WTC11 (cell line): ENCODE data around the gene LDLRAD4. TPM values are rescaled to one million over a fixed set of nuclear protein-coding genes. Genes with fewer than 3 reads are reported as not detected.
A peak's percentile ranks its signal among the peaks of the same experiment; 100 is the strongest.

Experiments
- ATAC-seq: fragments of 200-7000 bp; cut with Tn5 transposase; 2 replicates; pipeline ENCODE4 v1.10.0; 2021; ENCODE audit warnings: mild to moderate bottlenecking, moderate library complexity
- CTCF ChIA-PET: fragments of 300-600 bp; sonication (Branson Sonifier 250); formaldehyde crosslinking; loops from one replicate; lab custom pipeline; 2021; ENCODE audit warnings: antibody characterized with exemption; lab: Charles Lee
- POLR2A ChIA-PET: fragments of 350-600 bp; sonication (Branson Sonifier 250); formaldehyde crosslinking; loops from one replicate; lab custom pipeline; 2021; ENCODE audit warnings: antibody characterized with exemption; lab: Charles Lee
- DNase-seq: peaks from one replicate; pipeline ENCODE4 v3.0.0; 2021; ENCODE audit warnings: low spot score
- H3K27ac Mint-ChIP-seq: 2 replicates; pipeline ENCODE4 v1.8.0; 2021; ENCODE audit warnings: mixed read lengths
- H3K27me3 Mint-ChIP-seq: 2 replicates; pipeline ENCODE4 v1.8.0; 2021; ENCODE audit warnings: low read depth, mild to moderate bottlenecking, moderate library complexity, mixed read lengths
- H3K36me3 Mint-ChIP-seq: 2 replicates; pipeline ENCODE4 v1.8.0; 2021; ENCODE audit warnings: mixed read lengths
- H3K4me1 Mint-ChIP-seq: 2 replicates; pipeline ENCODE4 v1.8.0; 2022; ENCODE audit warnings: mixed read lengths
- H3K4me3 Mint-ChIP-seq: 2 replicates; pipeline ENCODE4 v1.8.0; 2021; ENCODE audit warnings: mild to moderate bottlenecking, moderate library complexity, mixed read lengths
- H3K9me3 Mint-ChIP-seq: 2 replicates; pipeline ENCODE4 v1.8.0; 2021; ENCODE audit warnings: mixed read lengths
- AR ChIP-seq: fragments of 250-450 bp; sonication (Bioruptor Pico); IDR thresholded peaks from 2 replicates; pipeline ENCODE4 v1.9.0; 2021; ENCODE audit warnings: mild to moderate bottlenecking
- E2F4 ChIP-seq: sonication (generic); formaldehyde crosslinking; IDR thresholded peaks from 2 replicates; pipeline ENCODE4 v1.8.1; 2022; ENCODE audit warnings: low read depth, mild to moderate bottlenecking, moderate library complexity, missing genetic modification reagents, borderline replicate concordance
- FOXP1 ChIP-seq: sonication (generic); formaldehyde crosslinking; IDR thresholded peaks from 2 replicates; pipeline ENCODE4 v1.8.0; 2022; ENCODE audit warnings: missing genetic modification reagents, mild to moderate bottlenecking, moderate library complexity, borderline replicate concordance
- KAT7 ChIP-seq: sonication (generic); formaldehyde crosslinking; IDR thresholded peaks from 2 replicates; pipeline ENCODE4 v1.8.1; 2023; ENCODE audit warnings: missing genetic modification reagents, mild to moderate bottlenecking, borderline replicate concordance
- MYBL2 ChIP-seq: sonication (generic); formaldehyde crosslinking; IDR thresholded peaks from 2 replicates; pipeline ENCODE4 v1.8.1; 2023; ENCODE audit warnings: mild to moderate bottlenecking, moderate library complexity, missing genetic modification reagents
- NFYB ChIP-seq: sonication (generic); formaldehyde crosslinking; conservative IDR thresholded peaks from 2 replicates; pipeline ENCODE4 v1.8.0; 2022; ENCODE audit warnings: low read depth, missing genetic modification reagents
- NR3C1 ChIP-seq: sonication (generic); formaldehyde crosslinking; conservative IDR thresholded peaks from 2 replicates; pipeline ENCODE4 v1.8.1; 2023; ENCODE audit warnings: low read depth, mild to moderate bottlenecking, missing genetic modification reagents
- OVOL2 ChIP-seq: fragments of 250-450 bp; sonication (Bioruptor Pico); IDR thresholded peaks from 2 replicates; pipeline ENCODE4 v1.9.0; 2021; ENCODE audit warnings: mild to moderate bottlenecking, borderline replicate concordance
- RELA ChIP-seq: sonication (generic); formaldehyde crosslinking; IDR thresholded peaks from 2 replicates; pipeline ENCODE4 v1.8.1; 2022; ENCODE audit warnings: missing genetic modification reagents, mild to moderate bottlenecking, borderline replicate concordance
- ZNF263 ChIP-seq: sonication (generic); formaldehyde crosslinking; IDR thresholded peaks from 2 replicates; pipeline ENCODE4 v1.8.1; 2022; ENCODE audit warnings: low read depth, mild to moderate bottlenecking, moderate library complexity, missing genetic modification reagents
- ZNF396 ChIP-seq: fragments of 250-450 bp; sonication (Bioruptor Pico); IDR thresholded peaks from 2 replicates; pipeline ENCODE4 v1.8.0; 2021; ENCODE audit warnings: mild to moderate bottlenecking, moderate library complexity, borderline replicate concordance
- ZNF423 ChIP-seq: fragments of 250-450 bp; sonication (Bioruptor Pico); IDR thresholded peaks from 2 replicates; pipeline ENCODE4 v2.1.2; 2022; ENCODE audit warnings: mild to moderate bottlenecking, moderate library complexity
- ZNF512 ChIP-seq: sonication (generic); formaldehyde crosslinking; IDR thresholded peaks from 2 replicates; pipeline ENCODE4 v1.8.1; 2022; ENCODE audit warnings: missing genetic modification reagents, borderline replicate concordance
- ZNF532 ChIP-seq: fragments of 250-450 bp; sonication (Bioruptor Pico); IDR thresholded peaks from 2 replicates; pipeline ENCODE4 v1.9.0; 2021; ENCODE audit warnings: mild to moderate bottlenecking, borderline replicate concordance
- total RNA-seq: library from RNA; stranded (reverse); gene quantifications from 3 replicates; pipeline ENCODE4 v1.2.3, GENCODE V29; 2021
- TF ChIP-seq, protein P1 (sequence below): sonication (generic); formaldehyde crosslinking; IDR thresholded peaks from 2 replicates; pipeline ENCODE4 v1.8.0; 2022; ENCODE audit warnings: mild to moderate bottlenecking, missing genetic modification reagents

The LDLRAD4 gene
- total RNA-seq, 1 experiment from 2014 or later: 6.2 TPM

GRCh38 chr18:13619505-13620205, 401.1 kb downstream of the LDLRAD4 start (continued):
- no peak for TF ChIP-seq E2F4
- no peak for TF ChIP-seq NR3C1 (CRISPR knock-in tag)
- TF ChIP-seq ZNF423: no peak

GRCh38 chr18:13620206-13620672, 401.7 kb downstream of the LDLRAD4 start:
- no peak for TF ChIP-seq NFYB
- TF ChIP-seq KAT7 (CRISPR knock-in tag): no peak
- TF ChIP-seq MYBL2 (CRISPR knock-in tag): no peak
- no peak for TF ChIP-seq FOXP1 (CRISPR knock-in tag)
- TF ChIP-seq ZNF396 (CRISPR knock-in tag): no peak
- TF ChIP-seq ZNF263 (CRISPR knock-in tag): no peak
- TF ChIP-seq, protein P1, sequence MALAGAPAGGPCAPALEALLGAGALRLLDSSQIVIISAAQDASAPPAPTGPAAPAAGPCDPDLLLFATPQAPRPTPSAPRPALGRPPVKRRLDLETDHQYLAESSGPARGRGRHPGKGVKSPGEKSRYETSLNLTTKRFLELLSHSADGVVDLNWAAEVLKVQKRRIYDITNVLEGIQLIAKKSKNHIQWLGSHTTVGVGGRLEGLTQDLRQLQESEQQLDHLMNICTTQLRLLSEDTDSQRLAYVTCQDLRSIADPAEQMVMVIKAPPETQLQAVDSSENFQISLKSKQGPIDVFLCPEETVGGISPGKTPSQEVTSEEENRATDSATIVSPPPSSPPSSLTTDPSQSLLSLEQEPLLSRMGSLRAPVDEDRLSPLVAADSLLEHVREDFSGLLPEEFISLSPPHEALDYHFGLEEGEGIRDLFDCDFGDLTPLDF: no peak
- no peak for TF ChIP-seq OVOL2 (CRISPR knock-in tag)
- no peak for ATAC-seq
- ChIA-PET POLR2A (no interaction called here), CTCF (no interaction called here)
- Mint-ChIP-seq H3K27ac (0 out of 2 replicates have a peak overlapping the region, but pooled peaks have one; percentile 20), H3K4me1 (no peaks in the 10 kb centered on the region), H3K4me3 (no peak overlapping the region), H3K27me3 (no peaks in the 10 kb centered on the region), H3K36me3 (no peaks in the 10 kb centered on the region), H3K9me3 (no peaks in the 10 kb centered on the region)
- DNase-seq: no peak

DNA sequence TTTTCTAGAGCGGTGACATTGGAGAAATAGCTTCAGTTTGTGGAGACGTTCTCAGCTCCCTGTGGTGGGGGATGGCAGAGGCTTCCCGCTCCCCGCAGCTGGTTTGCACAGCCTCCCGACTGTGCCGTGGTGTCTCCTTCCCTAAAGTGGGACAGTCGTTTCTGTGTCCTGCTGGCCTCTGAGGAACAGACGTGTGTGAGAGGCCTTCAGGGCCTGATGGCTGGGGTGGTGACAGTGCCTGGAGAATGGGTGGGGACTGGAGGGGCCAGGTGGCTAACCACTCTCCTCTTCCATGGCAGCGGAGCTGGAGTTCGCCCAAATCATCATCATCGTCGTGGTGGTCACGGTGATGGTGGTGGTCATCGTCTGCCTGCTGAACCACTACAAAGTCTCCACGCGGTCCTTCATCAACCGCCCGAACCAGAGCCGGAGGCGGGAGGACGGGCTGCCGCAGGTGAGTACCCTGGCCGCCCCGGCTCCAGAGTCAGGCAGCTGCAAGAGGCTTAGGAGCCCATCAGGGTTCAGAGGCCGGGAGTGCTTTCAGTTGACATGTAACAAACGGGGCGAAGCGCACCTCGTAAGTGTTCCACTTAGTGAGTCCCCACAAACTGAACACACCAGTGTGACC, 402.4 kb downstream of the LDLRAD4 start:
- ATAC-seq (no peak), DNase-seq (no peak)
- no peaks in the 10 kb centered on the region for H3K27me3 Mint-ChIP-seq
- H3K4me1 Mint-ChIP-seq: no peaks in the 10 kb centered on the region
- no peaks in the 10 kb centered on the region for H3K36me3 Mint-ChIP-seq
- POLR2A ChIA-PET: no interaction called here
- TF ChIP-seq ZNF512: no peak
- no peak for TF ChIP-seq ZNF423
- TF ChIP-seq ZNF396 (CRISPR knock-in tag): no peak
- TF ChIP-seq RELA (CRISPR knock-in tag): no peak
- no peak overlapping the region for H3K4me3 Mint-ChIP-seq
- no peak overlapping the region for H3K27ac Mint-ChIP-seq
- no peaks in the 10 kb centered on the region for H3K9me3 Mint-ChIP-seq
- CTCF ChIA-PET: no interaction called here

DNA sequence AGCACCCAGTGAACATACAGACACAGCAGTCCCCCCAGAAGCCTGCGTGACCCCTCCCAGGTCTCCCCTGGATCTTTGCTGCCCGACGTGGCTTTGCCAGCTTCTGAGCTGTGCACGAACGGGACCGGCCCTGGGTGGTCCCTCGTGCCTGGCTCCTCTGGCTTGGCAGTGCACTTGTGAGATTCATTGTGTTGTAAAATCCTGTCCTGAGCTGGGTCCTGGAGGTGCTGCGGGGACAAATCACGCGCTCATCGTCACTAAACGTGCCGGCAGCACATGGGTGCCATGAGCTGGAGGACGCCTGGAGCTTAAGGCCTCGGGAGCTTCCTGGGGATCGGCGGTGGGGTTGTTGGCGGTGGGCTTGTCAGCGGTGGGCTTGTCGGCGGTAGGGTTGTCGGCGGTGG, 402.9 kb downstream of the LDLRAD4 start:
- Mint-ChIP-seq H3K9me3 (no peaks in the 10 kb centered on the region), H3K27me3 (no peaks in the 10 kb centered on the region), H3K36me3 (no peaks in the 10 kb centered on the region), H3K4me3 (no peak overlapping the region), H3K27ac (no peak overlapping the region), H3K4me1 (no peaks in the 10 kb centered on the region)
- DNase-seq (no peak), ATAC-seq (no peak)
- ChIA-PET POLR2A (no interaction called here), CTCF (no interaction called here)
- no peak for TF ChIP-seq AR (CRISPR knock-in tag)
- no peak for TF ChIP-seq ZNF532 (CRISPR knock-in tag)
